Activated T-cell treated with anti-CD3 and anti-CD28 coated beads, Interleukin-2, amount 50 U/mL, for 48 hours (primary cell): ENCODE results near the gene FAXC.

ENCODE experiments used
- DNase-seq, 2 experiments: peaks; one replicate each; pipeline ENCODE4 v3.0.0-alpha.2; 2020

FAXC gene

GRCh38 chr6:99349171-99350141 is at the start of gene FAXC:
Gene FAXC (minus strand): TSS chr6:99349674. CDS start chr6:99349372, 302 bp downstream.
- DNase-seq: peak; percentile 27 to 45

DNA sequence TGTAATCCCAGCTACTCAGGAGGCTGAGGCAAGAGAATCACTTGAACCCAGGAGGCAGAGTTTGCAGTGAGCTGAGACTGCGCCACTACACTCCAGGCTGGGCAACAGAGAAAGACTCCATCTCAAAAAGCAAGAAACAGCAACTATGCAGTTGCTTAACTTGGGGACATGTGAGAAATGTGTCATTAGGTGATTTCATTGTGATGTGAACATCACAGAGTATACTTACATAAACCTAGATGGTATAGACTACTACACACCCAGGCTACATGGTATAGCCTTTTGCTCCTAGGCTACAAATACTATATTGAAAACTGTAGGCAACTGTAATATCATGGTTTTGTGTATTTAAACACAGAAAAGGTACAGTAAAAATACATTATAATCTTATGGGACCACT is 47.8 kb upstream of the FAXC start:
- DNase-seq: no peak

GRCh38 chr6:99393698-99394531 is 44.4 kb upstream of the FAXC start, which contains the start of gene COQ3:
Gene COQ3 (minus strand): TSS chr6:99394195. CDS start chr6:99394179, 16 bp downstream.
- peak; percentile 82 to 83 for DNase-seq

DNA sequence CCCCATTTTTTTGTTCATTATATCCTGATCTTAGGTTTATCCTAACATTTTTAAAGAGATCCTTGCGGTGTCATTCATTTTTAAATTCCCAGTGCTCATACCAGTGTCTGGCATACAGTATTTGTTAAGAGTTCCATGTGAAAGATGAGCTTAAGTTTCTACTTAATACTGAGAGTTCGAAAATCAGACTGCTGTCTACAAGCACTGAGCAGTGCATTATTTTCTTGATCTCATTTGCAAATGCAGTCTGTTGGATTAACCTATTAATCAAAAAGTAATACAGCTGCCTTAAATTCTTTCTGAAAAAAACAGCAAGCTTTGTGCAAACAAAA is 43.9 kb upstream of the FAXC start:
- no peak for DNase-seq

DNA sequence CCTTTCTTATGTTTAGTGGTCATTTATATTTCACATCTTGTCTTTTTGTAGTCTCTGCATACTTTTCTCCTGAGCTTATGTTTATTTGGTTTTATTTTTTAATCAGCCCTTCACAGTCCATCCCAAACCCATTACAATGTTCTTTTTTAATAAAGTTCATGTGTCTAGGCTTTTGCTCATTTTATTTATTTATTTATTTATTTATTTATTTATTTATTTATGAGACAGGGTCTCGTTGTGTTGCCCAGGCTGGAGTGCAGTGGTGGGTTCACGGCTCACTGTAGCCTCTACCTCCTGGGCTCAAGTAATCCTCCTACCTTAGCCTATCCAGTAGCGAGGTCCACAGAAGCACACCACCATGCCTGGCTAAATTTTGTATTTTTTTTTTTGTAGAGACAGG is 41.4 kb upstream of the FAXC start:
- DNase-seq: no peak

DNA sequence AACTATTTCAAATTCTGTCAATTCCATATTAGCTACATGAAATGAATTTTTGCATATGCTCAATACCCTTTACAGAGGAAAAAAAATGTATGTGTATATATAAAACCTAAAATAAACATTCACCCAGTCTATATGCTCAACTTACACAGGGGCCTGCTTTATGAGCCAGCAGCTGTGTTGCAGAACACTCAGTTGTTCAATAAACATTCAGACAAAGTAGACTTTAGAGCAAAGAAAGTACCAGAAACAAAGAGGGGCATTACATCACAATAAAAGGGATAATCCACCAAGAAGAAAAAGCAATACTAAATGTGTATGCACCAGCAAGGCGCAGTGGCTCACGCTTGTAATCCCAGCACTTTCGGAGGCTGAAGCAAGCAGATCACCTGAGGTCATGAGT is 35.0 kb upstream of the FAXC start:
- DNase-seq: no peak

DNA sequence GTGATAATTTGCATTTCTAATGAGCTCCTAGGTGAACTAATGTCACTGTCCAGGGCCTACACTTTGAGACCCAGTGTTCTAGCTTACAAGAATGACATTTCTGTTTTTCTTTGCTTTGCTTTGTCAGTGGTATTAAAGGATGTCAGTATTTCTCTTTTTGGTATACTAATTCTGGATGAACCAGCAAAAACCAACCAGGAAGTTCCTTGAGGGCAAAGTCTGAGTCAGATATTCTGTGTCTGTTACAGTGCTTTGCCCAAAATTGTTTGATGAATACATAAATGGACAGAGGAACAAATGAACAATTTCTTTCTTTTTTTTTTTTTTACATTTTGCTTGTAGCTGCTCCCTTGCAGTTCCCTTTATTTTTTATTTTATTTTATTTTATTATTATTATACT is 29.2 kb upstream of the FAXC start:
- no peak for DNase-seq

- DNase-seq: no peak
Measured at GRCh38 chr6:99369533-99369932, 20.1 kb upstream of the FAXC start.

GRCh38 chr6:99366852-99367251 is 17.4 kb upstream of the FAXC start:
- DNase-seq: no peak

DNA sequence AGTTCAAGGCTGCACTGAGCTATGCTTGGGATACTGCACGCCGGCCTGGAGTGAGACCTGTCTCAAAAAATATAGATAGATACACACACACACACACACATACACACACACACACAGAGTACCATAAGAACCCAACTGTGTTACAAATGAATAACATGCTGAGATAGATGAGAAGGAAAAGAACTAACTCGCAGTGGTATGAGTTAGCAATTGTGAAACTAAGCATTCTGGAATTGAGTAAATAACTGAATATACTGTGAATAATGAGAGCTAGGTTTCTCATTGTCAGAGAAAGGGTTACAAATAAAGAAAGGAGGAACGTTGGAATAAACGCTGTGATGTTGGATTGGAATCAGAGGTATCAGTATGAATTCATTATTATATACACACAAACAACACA is 14.6 kb upstream of the FAXC start:
- peak in 1 of 2 experiments; percentile 36 for DNase-seq

GRCh38 chr6:99362678-99363268 is 13.3 kb upstream of the FAXC start:
- DNase-seq: peak in 1 of 2 experiments; percentile 23

DNA sequence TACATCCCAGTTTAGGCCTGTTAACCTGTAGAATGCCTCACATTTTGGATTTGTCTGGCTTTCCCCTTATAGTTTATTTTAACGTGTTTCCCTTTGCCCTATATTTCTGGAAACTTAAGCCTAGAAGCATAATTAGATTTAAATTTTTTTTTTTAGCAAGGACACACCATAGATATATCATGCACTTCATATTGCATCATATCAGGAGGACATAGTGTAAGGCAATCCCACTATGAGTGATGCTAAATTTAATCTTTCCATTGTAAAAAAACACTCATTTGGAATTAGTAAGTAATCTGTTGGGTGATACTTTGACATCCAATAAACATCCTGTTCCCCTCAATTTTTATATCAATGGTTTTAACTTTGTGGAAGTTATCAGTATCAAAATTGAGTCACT is 10.3 kb upstream of the FAXC start:
- DNase-seq: no peak

- no peak for DNase-seq
Measured at GRCh38 chr6:99356641-99357040, 7.2 kb upstream of the FAXC start.

DNA sequence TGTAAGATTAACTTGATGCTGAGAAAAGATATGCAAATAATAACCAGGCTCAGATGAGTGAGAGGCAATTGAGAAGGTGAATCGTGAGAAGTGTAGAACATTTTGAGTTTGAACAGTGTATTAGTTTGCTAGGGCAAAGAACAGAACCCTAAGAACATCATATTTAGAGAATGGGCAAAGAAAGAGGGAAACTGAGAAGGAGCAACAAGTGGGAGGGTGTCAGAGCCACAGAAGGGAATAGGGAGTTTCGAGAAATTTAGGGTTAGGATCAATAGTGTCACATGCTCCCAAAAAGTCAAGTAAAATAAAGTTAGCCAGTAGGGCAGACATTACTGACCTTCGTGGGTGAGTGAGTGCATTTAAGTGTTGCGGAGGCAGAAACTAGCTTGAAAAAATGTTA is 5.5 kb upstream of the FAXC start:
- no peak for DNase-seq

GRCh38 chr6:99353126-99353525 is 3.7 kb upstream of the FAXC start:
- DNase-seq: no peak

DNA sequence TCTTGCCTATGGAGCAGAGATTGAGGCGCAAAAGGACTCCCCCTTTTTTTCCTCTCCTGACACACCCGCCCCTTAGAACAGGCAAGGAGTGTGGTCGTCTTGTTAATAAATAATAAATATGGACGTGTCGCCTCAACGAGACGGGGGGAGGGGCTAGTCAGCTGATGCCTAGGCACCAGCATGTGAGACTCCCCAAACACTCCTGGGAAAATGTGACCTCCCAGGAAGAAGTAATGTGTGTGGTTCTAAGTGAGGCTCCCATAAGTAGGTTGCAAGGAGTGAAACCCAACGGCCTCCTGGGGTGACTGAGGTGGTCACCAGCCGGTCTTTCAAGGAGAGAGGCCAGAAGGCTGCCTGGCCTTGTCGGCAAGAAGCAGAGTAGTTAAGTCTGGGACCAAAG is 1.1 kb upstream of the FAXC start:
- no peak for DNase-seq

DNA sequence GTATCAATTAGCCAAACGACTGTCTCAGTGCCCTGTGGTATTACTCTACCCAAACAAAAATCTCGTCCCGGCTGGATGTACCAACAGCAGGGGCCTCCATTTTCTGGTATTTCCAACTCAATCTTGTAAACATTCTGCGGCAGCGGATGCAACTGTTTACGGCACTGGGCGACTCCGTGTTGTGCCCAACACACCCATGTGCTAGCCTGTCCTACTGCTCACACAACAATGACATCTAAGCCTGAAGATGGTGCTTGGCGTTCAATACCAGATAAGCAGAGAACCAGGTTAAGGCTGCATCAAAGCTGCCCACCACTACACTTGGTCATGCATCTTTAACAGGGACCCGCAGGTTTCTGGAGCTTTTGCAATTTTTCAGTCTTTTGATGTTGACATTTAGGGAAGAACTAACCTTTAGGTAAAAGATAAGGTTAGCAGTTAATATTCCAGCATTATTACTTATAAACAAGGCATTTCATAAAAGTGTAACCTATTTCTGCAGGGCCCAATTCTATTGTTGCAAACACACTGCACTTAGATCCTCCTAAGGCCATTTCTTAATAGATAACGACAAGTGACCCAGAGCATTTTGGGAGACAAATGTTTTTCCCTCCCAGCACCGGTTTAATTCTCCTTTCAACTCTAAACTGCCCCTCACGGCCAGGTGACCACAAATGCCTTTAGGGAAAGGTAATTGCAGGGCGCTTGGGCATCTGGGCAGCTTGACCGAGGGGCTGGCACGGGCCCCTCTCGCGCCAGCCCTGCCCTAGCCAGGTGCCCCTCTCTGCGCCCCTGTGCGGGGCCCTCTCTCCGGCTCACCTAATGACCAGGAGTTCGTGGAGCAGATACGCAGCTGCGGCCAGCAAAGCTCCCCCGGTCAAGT is 945 bp downstream of the FAXC start:
- no peak for DNase-seq

DNA sequence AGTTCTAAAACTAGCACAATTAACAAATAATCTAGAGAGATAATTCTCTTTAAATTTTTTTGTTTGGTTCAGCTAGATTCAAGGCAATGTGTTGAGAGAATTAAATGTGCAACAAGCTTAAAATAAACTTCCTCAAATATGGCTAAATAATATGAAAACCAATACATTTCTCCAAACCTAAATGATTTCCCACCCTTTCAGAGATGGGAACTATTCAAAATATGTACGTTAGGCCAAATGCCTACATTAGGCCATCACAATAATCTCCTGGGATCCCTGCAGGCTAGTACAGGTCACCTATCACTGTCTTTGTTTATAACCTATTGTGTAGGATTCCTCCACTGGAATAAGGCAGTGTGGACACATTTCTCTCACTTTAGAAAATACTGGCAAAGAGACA is 1.7 kb downstream of the FAXC start:
- DNase-seq: no peak

GRCh38 chr6:99346595-99346994 is 2.9 kb downstream of the FAXC start:
- DNase-seq: no peak

- no peak for DNase-seq
Measured at GRCh38 chr6:99345164-99345563, 4.3 kb downstream of the FAXC start.

DNA sequence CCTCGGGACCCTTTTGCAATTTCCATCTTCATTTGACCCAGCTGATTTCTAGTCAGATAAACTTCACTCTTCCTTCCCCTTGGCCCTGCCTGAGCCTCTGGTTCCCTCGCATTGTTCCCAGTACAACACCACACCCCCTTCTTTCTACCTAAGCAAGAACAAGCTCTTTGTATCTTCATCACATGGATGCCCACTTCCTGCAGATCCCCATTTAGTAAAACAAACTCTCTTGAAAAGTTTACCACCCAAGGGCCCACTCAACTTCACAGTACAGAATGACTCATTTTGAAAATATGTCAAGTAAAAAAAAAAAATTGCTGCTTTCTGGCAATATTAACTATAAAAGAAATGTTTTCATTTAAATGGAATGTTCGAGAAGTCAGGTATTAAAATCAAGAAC is 5.2 kb downstream of the FAXC start:
- no peak for DNase-seq

GRCh38 chr6:99341862-99342455 is 7.5 kb downstream of the FAXC start:
- DNase-seq: no peak
